Stimulated activated CD8-positive, alpha-beta memory T cell treated with anti-CD3 and anti-CD28 coated beads, Interleukin-2, amount 100 ng/mL, for 48 hours (primary cell): ENCODE measurements around the gene FAM111B.

Source experiments
- DNase-seq, 2 donors: peaks; one replicate each; pipeline ENCODE4 v3.0.0-alpha.2; 2020; ENCODE audit warnings: low read depth in 2 of 2

The FAM111B gene

DNA sequence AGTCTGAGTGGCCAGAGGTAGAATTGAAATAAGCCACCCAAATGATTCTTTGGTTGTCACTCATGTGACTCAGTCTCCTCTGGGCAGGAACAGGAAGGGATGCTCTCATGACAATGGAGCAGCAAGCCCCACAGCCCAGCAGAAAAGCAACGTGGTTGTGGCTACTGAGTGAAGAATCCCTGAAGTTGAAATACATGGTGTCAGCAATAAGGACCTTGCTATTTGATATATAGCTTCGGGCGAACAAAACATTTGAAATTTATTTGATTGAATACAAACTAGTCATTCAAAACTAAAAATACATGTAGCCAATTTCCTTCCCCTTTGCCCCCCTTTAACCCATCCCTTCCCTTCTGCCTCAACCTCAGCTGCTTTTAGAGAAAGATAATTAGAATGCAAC lies 50.4 kb downstream of the FAM111B start:
- DNase-seq = no peak

DNA sequence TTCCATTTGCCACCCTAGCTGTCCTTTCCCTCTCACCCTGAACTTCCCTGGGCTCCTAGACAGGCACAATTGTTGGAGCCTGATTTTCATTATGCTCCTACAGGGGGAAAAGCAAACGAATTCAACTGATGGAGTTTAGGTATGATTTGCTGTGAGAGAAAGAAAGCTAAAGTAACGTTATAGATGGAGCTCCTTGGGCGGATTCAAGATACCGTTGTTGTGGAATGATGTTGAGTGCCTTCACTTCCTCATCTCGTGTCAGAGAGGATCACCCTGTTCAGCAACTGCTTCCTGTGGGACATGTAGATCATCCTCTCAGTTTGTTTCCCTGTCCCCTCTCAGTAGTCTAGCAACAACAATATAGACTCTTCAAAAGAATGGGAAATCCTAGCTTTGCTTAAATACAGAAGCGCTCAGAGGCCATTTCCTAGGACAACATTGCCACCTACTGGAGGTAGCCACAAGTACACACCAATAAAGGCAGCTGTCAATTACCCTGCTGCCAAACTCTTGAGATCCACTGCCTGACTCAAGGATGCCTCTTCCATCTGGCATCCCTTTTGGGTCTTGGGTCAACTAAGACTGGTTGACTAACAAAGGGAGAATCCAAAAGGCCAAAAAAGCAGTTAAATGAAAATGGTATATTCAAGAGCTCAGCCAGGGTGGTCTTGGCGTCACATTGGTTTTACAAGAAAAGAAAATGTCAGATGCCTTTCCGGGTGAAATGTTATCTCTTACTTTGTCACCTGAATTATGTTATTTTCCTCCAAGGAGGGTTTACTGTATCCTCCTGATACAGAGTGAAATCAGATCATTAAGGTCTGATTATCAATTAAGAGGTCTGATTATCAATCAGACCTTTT lies 51.4 kb downstream of the FAM111B start:
- DNase-seq = peak in 1 of 2 donors; percentile 26

DNA sequence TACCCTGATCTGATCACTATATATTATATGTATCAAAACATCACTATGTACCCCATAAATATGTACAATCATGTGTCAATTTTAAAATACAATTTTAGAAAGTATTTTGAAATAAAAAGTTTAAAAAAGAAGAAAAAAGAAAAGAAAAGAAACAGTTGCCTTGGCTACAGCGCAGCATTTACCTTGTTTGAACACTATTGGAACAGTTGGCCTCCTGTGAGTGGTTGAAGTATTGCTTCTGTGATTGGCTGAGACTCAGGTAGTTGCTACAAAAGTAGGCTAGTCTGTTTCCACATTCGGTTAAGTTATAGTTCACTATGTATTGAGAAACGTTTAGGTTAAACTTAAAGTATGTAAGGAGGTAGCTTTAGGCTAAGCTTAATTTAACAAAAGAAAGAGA lies 57.0 kb downstream of the FAM111B start:
- no peak for DNase-seq

DNA sequence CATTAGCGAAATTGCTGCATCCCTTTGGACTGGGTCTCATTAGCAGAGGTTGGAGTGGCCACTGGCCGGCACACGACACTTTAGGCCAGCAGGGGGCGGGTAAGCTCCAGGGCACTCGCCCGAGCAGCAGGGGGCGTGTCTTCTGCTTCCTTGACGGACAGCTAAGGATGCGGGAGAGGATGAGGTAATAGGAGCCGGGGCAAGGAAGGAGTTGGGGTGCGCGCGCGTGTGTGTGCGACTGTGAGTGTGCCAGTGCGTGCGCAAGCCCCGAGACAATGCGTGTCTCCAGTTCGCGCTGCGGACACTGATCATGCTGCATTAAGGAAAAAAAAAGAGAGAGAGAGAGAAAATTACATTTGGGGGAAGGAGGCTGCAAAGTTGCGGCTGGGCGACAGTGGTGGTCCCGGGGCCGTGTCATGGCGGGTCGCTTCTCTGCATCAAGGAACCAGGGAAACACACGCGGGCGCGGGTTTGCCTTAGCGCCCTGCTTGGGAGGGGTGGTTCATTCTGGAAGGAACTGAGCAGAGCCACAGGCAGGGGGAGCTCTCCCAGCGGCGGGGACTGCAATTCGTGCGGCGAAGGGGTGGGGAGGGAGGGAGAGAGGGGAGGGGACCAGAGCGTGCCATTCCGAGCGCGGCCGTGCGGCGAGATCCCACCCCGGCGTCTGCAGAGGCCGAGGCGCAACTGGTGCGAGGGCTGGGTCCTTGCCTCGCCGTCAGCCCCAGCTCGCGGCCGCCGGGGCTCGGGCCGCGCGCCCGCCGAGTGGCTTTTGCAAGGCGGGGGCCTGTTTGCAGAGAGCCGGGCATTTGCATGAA lies 64.7 kb downstream of the FAM111B start, which contains the start of gene DTX4:
TSS of gene DTX4 (plus strand) at position 625 of the 815 bp plus-strand sequence. CDS start 464 bp downstream, outside the sequence.
- peak; percentile 87 for DNase-seq

DNA sequence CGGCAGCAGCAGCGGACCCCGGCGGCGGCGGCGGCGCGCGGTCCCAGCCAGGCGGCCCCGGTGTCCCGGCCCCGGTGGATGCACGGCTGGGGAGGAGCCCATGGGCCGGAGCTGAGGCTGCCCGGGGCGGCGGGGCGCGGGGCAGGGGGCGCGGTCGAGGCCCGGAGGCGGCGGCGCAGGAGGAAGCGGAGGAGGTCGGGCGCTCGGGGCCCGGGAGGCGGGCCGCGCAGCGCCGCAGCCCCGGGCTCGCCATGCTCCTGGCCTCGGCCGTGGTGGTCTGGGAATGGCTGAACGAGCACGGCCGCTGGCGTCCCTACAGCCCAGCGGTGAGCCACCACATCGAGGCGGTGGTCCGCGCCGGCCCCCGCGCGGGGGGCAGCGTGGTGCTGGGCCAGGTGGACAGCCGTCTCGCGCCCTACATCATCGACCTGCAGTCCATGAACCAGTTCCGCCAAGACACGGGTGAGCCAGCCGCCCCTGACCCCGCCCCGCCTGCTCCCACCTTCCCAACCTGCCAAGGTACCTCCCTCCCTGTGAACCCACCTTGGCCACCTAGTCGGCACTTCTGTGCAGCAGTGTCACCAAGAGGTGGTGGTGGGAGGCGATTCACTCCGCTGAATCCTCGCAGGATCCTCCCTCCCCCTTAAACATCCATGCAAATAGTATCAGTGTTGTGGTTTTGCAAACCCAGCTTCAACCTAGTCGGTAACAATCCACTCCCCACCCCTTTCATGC lies 65.5 kb downstream of the FAM111B start:
- no peak for DNase-seq

DNA sequence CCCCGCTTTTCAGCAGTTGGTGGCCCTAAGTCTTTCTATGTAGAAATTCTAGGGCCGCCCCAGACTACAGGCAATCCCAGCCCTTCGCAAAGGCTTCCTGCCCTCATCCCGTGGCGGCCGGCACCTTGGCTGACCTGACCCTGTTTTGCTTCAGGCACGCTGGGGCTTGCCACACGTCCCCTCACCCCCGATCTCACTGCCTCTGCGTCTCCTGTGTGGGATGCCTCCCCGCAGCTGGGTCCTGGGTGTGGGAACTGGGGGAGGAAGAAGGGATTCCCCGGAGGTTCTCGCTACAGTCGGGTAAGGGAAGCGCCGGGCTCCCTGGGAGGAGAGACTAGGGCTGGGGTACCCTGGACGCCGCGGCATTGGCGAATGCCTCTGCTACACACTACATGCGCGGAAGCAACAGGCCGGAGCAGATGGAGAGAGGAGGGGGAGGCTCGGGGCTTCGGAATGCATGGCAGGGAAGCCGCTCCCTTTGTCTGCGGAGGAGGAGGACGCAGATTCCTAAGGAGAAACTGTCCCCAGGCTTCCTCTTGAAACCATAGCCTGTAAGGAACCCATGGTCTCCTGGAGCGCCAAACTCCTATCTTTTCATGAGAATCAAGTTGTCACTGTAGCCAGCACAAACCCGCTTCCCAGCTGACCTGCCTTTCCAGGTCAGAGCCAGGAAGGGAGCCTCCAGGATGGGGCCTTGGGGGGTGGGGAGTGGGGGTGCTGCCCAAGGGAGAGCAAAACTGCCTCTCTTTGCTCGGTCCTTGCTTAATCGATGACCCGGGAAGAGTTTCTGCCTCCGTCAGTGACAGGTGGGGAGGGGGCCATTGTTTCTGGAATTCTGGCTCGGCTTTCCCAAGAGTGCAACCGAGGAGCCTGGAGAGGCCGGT lies 66.3 kb downstream of the FAM111B start:
- no peak for DNase-seq

DNA sequence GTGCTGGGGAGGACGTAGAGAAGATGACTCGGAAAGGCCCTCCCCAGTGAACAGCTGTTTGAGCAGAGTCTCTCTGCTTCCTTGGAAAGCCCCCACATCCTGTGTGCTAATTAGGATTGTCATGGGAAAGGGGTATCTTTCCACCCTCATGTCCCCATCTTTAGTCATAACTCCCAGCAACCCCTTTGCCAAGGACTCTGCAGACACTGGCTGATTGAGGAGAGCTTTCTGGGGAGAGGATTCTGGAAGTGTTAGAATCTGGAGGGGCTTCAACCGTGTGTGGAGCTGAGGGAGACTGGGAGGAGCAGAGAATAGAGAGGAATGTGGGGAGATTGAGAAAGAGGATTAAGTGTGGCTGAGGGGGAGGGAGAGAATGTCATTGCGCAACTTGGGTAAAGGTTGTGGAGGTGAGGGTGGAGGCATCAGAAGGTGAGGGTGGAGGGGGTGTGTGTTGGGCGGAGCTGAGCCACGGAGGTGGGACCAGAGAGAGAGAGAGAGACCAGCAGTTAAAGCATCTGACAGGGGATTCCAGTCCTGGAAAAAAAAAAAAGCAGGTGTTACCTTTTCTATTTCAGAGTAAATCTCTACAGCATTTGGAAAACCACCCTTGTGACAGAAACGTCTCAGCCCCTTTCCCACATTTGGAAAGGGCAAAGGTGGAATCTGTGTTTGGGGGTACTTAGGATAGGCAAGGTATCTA lies 67.1 kb downstream of the FAM111B start:
- DNase-seq = no peak

DNA sequence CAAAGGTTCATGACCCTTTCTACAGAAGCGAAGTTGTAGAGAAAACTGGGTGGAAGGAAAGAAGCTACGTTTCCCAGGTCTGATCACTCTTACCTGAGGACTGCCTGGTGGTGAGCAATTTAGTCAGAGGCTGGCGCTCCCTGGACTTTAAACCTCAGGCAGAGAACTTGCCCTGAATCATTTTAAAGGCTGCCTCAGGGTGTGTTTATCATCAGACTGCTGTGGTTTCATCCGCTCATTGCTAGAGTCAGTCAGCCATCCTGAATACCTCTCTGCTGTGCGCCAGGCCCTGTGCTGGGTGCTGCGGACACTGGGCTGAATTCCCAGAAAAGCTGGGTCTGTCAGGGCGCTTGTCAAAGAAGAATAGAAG lies 67.6 kb downstream of the FAM111B start:
- no peak for DNase-seq

DNA sequence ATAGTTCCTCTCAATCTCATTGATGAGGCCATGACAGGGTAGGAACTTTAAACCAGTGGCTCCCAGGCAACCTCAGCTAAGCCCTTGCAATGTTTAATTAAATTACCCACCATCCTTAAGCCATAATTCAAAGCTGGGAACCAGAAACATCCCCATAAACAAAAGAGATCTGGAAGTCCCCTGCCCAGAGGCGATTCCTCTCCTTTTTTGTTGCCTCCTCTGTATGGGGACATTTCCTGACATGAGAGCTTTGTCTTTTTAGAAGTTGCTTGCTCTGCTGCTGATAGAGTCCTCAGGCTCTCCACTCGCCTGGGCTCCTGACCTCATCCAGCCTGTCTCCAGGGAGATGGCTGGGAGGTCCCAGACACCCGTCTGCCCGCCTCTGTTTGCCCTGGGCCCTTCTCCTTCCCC lies 68.1 kb downstream of the FAM111B start:
- no peak for DNase-seq

DNA sequence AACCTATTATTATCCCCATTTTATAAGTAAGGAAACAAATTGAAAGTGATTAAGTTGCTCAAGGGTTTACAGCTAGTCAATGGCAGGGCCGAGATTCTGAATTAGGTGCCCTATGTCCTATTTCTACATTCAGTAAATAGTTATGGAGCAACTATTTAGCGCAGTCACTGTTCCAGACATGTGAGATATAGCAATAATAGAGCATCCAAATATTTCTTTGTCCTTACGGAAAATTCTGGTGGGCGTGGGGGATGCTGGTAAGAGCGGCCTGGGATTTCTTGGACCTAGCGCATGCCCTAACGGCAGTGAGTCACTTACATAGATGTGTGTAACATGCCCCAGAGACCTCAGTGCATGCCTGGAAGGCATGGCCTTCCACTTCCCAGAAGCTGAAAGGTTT lies 69.3 kb downstream of the FAM111B start:
- DNase-seq = no peak
